ENCODE results near the gene PKNOX1. TPM values are rescaled to one million over a fixed set of nuclear protein-coding genes. Genes with fewer than 3 reads are reported as not detected.

Gene PKNOX1
- total RNA-seq, 6 experiments from 2014 or later = 6.2 to 9.5 (median 7.4) TPM

Small RNAs within 50 kb of the gene (microRNA-seq; reads per million reads assigned to microRNA genes)
- gene MIR5692B = 0 reads per million in 2 donors

Small RNAs within 50 kb of the gene (small RNA-seq; reads per million reads assigned to genes)
- 0 reads per million in 2 experiments for gene MIR5692B

Other genes starting within 250 kb of the PKNOX1 start
- gene WDR4, start 95.0 kb upstream of the PKNOX1 start, total RNA-seq = 10 to 100 TPM in 1 of 6 experiments, 1 to 10 TPM in 5; 6.3 to 10.5 (median 8.0) TPM
- gene NDUFV3, start 81.3 kb upstream of the PKNOX1 start, total RNA-seq = 10 to 100 TPM; 18.9 to 39.1 (median 23.6) TPM
- gene ERVH48-1, start 48.9 kb upstream of the PKNOX1 start, total RNA-seq = under 1 TPM in 2 of 6 experiments, not detected in 4; 0.09 to 0.10 TPM
- 100 to 1,000 TPM in 4 of 6 experiments, 10 to 100 TPM in 2; 63.5 to 355 (median 222) TPM for gene CBS, start 101.3 kb downstream of the PKNOX1 start, total RNA-seq
- 10 to 100 TPM in 4 of 6 experiments, 1 to 10 TPM in 2; 9.6 to 18.6 (median 14.0) TPM for gene U2AF1, start 133.0 kb downstream of the PKNOX1 start, total RNA-seq
- 10 to 100 TPM in 2 of 6 experiments, under 1 TPM in 2, not detected in 2; 0.80 to 17.2 (median 5.7) TPM for gene CRYAA, start 194.4 kb downstream of the PKNOX1 start, total RNA-seq